HG03045 (cell line): ENCODE results near the gene ELMO1.

Experiments
- ATAC-seq: cut with Tn5 transposase; IDR thresholded peaks from one replicate; pipeline ENCODE4 v1.9.1; 2021; ENCODE audit warnings: mild to moderate bottlenecking, moderate library complexity; ENCODE audit not compliant: unreplicated experiment

The ELMO1 gene

DNA sequence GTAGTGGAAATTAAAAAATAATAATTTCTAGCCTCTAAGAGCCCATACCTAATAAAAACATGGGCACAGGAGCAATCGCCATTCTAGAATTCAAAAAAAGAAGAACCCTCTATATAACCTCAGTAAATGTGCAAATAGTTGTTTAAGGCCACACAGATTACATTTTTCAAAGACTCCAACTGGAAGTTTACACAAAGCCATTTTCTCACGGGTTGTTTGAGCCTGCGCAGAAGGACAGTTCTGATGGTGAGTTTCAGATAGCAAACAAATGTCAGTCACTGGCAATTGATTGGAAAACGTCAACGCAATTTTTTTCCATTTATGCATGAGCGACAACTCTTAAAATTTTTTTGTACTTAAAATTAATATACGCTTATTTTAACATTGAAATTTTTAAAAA lies 23.0 kb upstream of the ELMO1 start:
- ATAC-seq, result no peak

DNA sequence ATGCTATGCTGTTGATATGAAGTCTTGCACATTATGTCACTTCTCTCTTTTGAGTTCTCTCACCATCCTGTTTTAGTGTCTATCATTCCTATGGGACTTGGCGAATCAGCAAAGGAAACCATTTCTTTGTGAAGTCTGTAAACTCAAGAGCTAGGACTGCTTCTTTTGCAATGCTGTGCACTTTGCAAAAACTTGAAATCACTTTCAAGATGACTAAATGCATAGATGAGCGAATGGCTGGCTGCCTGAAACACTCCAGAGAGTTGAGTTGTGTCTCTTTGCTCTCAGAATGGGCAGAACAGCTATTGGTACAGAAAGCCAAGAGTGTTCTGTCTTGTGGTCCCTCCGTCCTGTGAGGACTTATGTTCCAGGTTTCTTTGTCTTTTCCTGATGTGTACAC lies 18.3 kb upstream of the ELMO1 start:
- no peak for ATAC-seq

DNA sequence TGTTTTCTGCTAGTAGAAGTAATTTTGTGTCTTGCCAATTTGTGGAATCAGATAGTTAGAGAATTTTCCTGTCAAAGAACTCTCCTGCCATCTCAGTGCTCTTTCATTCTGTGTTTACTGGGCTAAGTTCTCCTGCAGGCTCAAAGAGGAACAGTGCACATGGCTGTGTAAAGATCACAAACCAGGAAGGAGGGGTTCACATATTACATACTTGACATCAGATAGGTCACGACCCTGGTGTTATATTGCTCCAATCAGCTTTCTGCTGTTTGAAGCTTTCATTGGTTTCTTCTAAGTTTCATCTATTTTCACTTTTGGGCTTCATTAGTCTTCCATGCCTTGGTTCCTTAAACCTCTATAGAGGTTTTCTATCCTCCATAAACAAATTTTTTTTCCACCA lies 13.5 kb upstream of the ELMO1 start:
- no peak for ATAC-seq

- ATAC-seq, result no peak
Observed at GRCh38 chr7:37455081-37455480, 6.4 kb upstream of the ELMO1 start.

DNA sequence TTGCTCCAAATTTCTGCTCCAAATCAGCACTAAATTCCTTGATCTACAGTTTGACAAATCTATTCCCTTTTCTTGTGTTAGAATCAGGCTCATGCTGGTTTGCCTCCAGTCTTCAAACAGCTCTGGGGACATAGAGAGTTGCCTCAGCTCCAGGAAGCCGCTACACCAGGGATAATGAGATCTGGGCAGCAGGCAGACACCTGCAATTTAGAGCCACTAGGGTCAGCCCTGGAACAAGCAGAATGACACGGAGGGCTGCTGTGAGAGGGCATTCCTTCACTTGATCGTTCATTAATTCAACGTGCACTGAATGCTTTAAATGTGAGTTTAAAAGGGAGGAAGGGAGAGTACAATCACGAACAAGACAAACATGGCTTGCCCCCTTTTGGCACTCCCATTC lies 3.7 kb upstream of the ELMO1 start:
- ATAC-seq, result no peak

DNA sequence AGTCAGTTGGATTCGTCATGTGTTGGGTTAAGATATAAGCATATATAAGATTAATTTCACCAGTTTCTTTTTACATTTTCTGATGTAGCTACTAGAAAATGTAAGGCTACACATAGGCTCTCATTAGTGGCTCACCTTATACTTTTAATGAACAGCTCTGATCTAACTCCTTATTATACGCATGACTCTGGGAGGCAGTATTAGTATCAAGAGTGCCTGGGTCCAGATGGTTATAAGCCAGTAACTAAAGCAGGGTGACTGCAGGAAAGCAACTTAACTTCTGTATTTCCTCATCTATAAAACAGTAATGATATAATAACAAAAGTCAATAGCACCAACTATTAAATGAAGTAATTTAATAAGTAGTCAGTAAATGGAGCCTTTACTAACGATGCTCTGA lies 1.4 kb upstream of the ELMO1 start:
- ATAC-seq, result no peak

DNA sequence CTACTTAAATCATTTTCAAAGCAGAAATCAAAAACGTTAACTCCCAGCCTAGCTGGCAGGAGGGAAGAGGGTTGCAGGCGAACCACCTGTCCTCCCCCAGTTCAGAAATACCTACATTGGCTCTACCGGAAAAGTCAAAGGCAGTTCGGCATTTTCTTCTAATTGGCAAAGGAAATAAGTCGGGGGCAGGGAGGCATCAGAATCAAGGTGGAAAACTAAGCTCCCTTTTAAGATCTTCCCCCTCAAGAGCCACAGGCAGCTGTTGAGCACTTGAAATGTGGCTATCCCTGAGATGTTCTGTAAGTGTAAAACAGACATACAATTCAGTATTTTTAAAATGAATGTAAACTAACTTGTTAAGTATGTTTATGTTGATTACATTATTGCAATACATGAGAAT lies 957 bp upstream of the ELMO1 start:
- no peak for ATAC-seq

DNA sequence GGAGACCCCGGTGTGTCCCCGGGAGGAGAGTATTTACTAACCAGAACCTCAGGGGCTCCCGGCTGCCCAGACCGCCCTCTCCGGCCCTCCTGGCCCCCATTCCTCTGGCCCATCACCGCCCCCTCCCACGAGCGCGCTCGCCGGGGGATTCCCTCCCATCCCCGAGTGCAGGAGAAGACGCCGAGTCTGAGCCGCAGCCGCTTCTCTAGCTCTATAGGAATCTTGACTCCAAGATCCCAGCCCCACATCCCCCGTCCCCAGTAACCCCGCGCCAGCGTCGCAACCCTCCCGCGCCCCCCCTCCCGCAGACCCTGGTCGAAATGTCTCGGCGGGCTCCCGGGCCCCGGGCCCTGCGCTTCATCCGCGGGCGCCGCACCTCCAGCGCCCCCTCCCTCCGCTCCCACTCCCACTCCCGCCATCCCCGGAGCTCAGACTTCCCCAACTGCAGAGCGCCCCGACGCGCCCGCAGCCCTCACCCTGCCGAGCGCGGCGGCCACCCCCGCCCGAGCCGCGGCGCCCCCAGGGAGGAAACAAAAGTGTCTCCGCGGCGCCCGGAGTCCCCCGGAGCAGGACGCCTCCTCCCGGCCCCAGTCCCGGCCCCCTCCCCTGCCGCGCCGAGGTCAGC lies 541 bp downstream of the ELMO1 start:
- peak; percentile 23 for ATAC-seq

DNA sequence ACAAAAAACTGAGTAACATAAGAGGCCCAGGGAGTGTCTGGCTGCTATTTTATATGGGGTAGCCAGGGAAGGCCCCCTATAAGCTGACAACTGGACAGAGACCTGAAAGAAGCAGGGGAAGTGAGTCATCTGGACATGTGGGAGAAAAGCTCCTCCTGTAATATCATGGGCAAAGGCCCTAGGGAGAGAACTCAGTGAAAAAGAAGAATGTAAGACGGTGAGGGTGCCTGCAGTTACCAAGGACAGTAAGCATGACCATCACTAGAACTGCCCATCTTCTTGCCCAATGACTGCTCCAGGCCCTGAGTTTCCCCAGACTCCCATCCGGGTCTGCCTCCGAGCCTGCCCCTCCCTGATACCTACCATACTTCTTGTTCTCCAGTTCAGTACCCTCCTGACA lies 2.3 kb downstream of the ELMO1 start:
- ATAC-seq, result no peak

GRCh38 chr7:37445790-37446189 lies 2.9 kb downstream of the ELMO1 start:
- ATAC-seq, result no peak

- ATAC-seq, result no peak
Observed at GRCh38 chr7:37445064-37445723, 3.5 kb downstream of the ELMO1 start.

GRCh38 chr7:37443627-37444026 lies 5.0 kb downstream of the ELMO1 start:
- no peak for ATAC-seq

DNA sequence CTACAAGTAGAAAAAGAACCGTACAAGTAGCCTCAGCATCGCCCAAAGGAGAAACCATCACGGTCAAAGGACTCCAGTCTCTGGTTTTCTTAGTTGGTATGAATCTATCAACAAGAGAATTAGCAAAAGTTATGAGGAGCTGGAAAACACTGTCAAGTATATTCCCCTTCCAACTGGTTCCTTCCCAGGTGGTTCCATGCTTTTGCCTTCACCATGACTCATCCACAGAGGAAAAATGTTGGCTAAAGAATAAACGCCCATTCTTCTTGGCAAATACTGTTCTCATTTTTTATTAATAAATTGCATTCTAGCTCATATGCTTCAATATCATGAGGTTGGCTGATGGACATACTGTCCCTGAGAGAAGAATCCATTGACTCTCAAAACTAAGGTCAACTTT lies 6.4 kb downstream of the ELMO1 start:
- ATAC-seq, result no peak

GRCh38 chr7:37441816-37442215 lies 6.8 kb downstream of the ELMO1 start:
- ATAC-seq, result no peak

- ATAC-seq, result no peak
Observed at GRCh38 chr7:37441386-37441760, 7.3 kb downstream of the ELMO1 start.

DNA sequence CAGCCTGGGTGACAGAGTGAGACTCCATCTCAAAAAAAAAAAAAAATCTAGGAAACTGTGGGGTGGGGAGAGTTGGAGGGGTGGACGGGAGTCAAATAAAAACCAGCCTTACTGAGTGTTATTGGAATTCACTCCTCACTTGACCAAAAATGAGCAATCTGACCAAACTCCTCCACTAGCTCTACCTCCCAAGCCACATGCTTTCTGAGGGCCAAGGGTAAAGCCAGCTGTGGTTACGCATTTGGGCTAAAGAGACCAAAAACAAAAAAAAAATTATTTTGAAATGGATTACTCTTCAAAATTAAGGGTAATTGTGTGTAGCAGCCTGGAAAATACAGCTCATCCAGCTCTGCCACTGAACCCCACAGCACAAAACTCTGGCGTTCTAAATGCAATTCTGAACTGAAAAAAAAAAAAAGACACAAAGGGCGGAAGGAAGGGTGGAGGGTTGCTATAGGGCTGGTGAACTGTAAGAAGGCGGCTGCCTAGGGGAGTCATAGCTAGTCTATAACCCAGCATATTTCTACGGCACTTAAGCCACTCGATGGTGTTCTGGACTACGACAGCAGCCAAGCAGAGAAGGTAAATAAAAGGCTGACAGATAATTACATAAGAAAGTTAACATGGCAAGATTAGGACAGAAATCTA lies 7.8 kb downstream of the ELMO1 start:
- ATAC-seq, result no peak

- no peak for ATAC-seq
Observed at GRCh38 chr7:37439653-37440026, 9.0 kb downstream of the ELMO1 start.

DNA sequence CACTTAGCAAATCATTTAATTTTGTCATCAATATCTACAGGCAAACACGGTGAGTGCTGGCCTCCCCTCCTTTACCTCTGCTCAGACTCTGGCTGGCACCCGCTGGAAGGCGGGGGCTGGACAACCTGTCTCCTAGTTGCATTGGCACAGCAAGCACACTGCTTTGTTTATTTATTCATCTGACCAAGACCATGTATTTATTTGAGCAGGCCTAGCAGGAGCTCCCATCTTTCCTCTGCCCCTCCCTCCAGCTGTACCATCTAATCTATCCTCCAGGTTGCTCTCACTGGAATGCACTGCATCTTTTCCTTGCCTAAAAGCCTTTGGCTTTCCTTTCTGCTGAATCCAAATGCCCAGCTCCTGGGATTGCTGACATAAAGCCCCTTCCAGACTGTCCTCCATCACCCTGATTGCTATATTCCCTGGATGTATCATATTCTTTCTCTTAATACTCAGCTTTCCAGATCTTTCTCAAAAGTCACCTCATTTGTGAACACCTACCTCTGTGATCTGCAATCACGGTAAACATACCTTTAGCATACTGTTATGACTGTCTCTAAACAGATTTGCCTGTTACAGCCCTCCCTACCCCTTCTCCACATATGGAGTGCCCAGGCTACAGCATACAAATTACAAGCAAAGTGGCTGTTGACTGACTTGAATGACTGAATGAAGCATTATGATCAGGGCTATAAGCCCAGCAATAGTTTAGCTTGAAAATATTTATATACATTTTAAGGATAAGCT lies 9.6 kb downstream of the ELMO1 start:
- ATAC-seq, result no peak

DNA sequence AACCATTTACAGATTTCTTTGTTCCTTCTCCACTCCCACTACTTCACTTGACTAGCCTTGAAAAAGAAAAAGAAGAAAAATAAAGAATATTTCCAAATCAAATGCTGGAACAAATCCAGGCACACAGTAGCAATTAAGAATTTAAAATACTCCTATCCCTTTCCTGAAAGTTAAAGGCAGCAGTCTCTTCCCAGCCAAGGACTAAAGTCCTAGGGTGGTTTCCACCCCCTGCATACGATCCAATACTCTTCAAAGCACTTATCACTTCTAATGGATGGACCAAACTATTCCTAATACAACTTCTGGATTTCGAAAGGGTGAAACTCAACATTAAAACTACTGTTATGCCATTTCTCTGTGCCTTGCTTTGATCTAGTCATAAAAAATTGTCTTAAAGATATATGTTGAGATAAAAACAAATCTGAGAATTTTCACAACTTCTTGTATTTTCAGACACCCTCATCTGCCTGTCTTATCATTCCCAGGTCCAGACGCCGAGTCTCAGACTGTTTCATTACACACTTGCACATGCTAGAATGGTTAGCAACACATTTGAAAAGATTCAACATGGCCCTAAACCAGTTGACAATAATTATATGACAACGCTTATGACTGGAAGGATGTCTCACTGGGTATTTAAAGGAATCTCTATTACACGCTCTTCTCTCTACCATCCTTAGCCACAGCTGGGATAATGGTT lies 13.4 kb downstream of the ELMO1 start:
- no peak for ATAC-seq

GRCh38 chr7:37434529-37434928 lies 14.1 kb downstream of the ELMO1 start:
- no peak for ATAC-seq

DNA sequence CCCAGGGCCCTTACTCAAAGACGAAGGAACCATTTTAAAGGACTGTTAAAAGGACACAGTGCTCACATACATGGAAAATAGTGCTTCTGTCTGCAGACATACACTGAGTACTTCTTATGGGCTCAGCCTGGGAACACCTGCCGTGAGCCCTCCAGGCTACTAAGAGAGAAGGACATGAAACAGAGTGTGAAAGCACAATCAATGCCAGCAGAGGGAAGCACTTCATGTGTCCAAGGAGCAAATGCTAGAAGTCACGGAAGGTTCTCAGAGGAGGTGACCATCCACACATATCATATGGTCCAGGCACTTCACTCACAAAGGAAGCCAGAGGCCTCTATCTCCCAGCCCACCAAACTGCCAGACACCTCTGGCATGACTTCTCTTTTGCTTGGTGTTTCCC lies 15.5 kb downstream of the ELMO1 start:
- ATAC-seq, result no peak
